Stimulated activated CD8-positive, alpha-beta memory T cell treated with anti-CD3 and anti-CD28 coated beads, Interleukin-15, amount 100 ng/mL, for 4 hours (primary cell): Measurements from ENCODE around the gene G6PD.
"Not testable (repeated sequence)": the region's sequence is repeated elsewhere in the genome, so short reads cannot be mapped to it uniquely, and the experiment has no call there.

Experiments
- DNase-seq, 2 donors: peaks; one replicate each; pipeline ENCODE4 v3.0.0-alpha.2; 2020; ENCODE audit warnings: low read depth in 2 of 2

Gene G6PD

GRCh38 chrX:154515090-154515965 lies 31.3 kb downstream of the G6PD start:
- no peak for DNase-seq

- DNase-seq: no peak
These were observed 32.9 kb downstream of the G6PD start for GRCh38 chrX:154513716-154514115.

- no peak for DNase-seq
These were observed 33.6 kb downstream of the G6PD start for GRCh38 chrX:154512879-154513553.

- no peak for DNase-seq
These were observed 34.9 kb downstream of the G6PD start for GRCh38 chrX:154511761-154512160.

GRCh38 chrX:154509455-154509854 lies 37.2 kb downstream of the G6PD start:
- no peak for DNase-seq

- no peak for DNase-seq
These were observed 38.3 kb downstream of the G6PD start for GRCh38 chrX:154508384-154508745.

GRCh38 chrX:154507673-154508383 lies 38.8 kb downstream of the G6PD start:
- no peak for DNase-seq

GRCh38 chrX:154506483-154507332 lies 39.9 kb downstream of the G6PD start:
- no peak for DNase-seq

GRCh38 chrX:154505734-154506133 lies 40.9 kb downstream of the G6PD start:
- no peak for DNase-seq

- DNase-seq: no peak
These were observed 43.7 kb downstream of the G6PD start for GRCh38 chrX:154502989-154503388.

GRCh38 chrX:154502098-154502497 lies 44.5 kb downstream of the G6PD start:
- DNase-seq: no peak

GRCh38 chrX:154501423-154501822 lies 45.2 kb downstream of the G6PD start:
- DNase-seq: not testable (repeated sequence)

GRCh38 chrX:154496591-154497137 lies 50.0 kb downstream of the G6PD start:
- DNase-seq: not testable (repeated sequence)

- no peak for DNase-seq
These were observed 51.1 kb downstream of the G6PD start for GRCh38 chrX:154495472-154495922.

- DNase-seq: no peak
These were observed 51.9 kb downstream of the G6PD start for GRCh38 chrX:154494715-154495114.

GRCh38 chrX:154490414-154491083 lies 56.1 kb downstream of the G6PD start, which contains the start of gene SLC10A3:
TSS of gene SLC10A3 (minus strand) at chrX:154490629. CDS start at chrX:154488940, 1,689 bp downstream.
- DNase-seq: peak; percentile 75 to 76

GRCh38 chrX:154490021-154490413 lies 56.6 kb downstream of the G6PD start:
- DNase-seq: no peak

- no peak for DNase-seq
These were observed 57.5 kb downstream of the G6PD start for GRCh38 chrX:154489182-154489581.

GRCh38 chrX:154488336-154489075 lies 58.1 kb downstream of the G6PD start:
- DNase-seq: no peak
